Activated naive CD8-positive, alpha-beta T cell treated with anti-CD3 and anti-CD28 coated beads, Interleukin-2, amount 50 U/mL, for 16 hours (primary cell): ENCODE measurements around the gene LGR6.
"Not testable (repeated sequence)": the region's sequence is repeated elsewhere in the genome, so short reads cannot be mapped to it uniquely, and the experiment has no call there.

Experiments used
- DNase-seq: peaks from one replicate; pipeline ENCODE4 v3.0.0-alpha.2; 2020; ENCODE audit warnings: low read depth, low spot score

LGR6 gene

DNA sequence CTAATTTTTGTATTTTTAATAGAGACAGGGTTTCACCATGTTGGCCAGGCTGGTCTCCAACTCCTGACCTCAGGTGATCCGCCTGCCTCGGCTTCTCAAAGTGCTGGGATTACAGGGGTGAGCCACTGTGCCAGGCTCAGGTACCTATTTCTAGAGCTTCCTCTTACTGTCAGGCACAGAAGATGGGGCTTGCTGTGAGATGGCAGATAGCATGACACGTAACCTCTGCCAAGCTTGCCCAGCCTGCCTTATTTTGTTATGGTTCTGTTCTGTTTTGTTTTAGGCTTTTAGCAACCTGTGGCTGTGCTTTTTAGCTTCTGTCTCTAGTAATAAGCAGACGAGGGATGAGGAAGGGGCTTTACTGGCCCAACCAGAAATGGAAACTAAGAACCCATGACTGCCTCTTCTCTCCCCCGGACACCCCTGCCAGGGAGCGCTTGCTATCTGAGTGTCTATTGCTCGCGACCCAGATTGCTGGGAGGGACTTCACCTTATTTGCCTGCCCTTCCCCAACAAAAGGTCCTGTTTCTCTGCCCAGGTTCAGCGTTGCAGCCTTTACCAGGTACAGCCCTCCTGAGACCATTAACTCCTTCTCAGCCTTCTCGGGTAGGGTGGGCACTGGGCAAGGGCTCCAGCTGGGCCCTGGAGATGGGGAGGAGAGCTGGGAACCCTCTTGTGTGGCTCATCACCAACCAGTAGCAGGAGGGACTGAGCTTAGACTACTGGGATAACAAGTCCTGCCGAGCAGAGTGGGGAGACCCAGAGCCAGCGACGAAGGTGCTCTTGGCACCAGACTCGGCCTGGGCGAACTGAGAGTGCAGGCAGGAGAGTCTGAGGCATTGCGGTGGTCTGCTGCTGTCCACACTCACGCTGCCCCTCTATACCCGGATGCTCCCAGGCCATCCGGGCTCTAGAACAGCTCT lies 13.5 kb upstream of the LGR6 start:
- DNase-seq, result no peak

DNA sequence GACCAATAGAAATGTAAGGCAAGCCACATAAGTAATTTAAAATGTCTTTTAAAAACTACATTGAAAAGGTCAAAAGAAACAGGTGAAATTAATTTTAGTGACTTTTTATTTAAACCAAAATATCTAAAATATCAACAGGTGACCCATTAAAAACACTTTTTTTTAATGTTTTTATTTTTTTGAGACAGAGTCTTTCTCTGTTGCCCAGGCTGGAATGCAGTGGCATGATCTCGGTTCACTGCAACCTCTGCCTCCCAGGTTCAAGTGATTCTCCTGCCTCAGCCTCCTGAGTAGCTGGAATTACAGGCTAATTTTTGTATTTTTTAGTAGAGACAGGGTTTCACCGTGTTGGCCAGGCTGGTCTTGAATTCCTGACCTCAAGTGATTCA lies 12.9 kb upstream of the LGR6 start:
- DNase-seq, result not testable (repeated sequence)

DNA sequence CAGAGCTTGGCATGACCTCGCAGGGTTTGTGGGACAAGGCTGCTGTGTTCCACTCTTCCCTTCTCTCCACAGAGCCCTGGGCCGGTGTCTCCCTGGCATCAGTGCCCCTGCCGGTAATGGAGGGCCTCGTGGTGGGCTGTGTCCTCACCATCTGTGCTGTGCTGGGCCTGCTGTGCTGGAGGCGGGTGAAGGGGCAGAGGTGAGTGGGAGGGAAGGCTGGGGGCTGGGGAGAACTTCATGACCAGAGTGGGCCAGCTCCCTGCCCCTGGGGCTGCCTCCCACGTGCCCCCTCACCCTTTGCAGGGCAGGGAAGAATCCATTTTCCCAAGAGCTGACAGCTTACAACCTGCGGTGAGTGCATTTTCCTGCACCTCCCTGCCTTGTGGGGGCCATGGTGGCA lies 12.0 kb upstream of the LGR6 start:
- DNase-seq, result no peak

DNA sequence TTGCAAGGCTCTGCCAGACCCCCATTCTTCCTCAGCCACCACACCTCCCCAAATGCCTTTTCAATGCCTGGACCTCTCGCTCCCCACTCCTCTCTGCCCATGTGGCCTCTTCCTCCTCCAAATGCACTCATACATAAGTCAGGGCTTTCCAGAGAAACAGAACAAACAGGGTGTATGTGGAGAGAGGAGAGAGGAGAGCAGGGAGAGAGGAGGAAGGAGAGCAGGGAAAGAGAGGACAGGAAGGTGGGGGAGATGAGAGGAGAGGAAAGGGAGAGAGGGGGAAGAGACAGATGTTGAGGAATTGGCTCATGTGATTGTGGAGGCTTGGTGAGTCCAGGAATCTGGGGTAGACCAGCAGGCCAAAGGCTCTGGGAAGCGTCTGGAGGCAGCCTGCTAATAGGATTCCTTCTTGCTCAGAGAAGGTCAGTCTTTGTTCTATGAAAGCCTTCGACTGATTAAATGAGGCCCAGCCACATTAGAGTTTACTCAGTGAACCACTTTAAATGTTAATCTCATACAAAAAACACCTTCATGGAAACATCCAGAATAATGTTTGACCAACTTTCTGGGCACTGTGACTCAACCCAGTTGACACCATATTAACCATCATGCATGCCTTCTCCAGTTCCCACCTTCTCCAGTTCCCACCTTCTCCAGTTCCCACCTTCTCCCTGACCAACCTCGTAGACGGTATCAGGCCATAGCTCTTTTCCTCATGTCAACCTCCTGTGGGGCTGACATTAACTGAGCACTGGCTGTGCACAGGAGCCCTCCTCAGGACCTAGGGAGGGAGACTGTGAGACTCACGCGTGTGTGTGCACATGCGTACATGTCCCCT lies 11.3 kb upstream of the LGR6 start:
- no peak for DNase-seq

DNA sequence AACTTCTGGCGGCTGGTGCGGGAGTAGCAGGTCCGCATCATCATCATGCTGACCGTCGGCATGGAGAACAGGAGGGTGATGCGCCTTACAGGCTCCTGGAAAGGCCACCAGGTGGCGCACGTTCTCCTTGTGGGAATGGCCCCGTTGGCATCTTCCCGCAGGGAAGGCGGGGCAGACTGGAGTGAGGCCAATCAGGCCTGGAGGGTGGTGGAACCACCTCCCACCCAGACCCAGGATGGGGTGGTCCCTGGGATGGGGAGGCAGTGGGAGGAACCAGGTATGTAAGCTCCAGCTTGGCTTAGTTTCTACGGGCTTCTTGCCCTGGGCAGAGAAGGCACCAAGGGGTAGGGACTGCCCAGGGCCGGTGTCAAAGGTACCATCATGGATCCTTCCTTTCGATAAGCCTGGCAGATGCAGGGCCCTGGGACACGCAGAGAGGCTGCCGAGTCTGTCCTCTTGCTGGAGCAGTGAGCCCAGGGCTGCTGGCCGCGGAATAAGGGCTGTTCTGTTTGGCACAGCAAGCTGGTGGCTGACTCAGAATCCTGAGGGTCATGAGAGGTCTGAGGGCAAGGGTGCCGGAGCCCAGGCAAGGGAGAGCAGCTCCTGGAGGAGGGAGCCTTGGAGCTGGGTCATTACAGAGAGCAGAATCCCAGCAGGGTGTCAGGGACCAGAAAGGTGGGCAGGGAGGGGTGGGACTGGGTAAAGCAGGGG lies 8.7 kb upstream of the LGR6 start:
- DNase-seq, result peak; percentile 26

DNA sequence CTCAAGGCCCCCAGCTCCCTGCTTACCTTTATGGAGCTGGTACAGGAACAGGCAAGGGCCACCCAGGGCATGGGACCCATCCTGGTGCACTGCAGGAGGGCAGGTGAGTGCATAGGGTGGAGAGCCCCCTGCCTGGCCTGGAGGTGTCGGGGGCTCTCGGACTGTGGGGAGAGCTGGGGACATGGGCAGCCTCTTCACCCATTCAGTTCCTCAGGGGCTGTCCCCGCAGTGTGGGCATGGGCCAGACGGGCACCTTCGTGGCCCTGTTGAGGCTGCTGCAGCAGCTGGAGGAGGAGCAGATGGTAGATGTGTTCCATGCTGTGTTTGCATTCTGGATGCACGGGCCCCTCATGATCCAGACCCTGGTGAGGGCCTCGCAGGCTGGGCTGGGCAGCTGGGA lies 7.3 kb upstream of the LGR6 start:
- DNase-seq, result no peak

DNA sequence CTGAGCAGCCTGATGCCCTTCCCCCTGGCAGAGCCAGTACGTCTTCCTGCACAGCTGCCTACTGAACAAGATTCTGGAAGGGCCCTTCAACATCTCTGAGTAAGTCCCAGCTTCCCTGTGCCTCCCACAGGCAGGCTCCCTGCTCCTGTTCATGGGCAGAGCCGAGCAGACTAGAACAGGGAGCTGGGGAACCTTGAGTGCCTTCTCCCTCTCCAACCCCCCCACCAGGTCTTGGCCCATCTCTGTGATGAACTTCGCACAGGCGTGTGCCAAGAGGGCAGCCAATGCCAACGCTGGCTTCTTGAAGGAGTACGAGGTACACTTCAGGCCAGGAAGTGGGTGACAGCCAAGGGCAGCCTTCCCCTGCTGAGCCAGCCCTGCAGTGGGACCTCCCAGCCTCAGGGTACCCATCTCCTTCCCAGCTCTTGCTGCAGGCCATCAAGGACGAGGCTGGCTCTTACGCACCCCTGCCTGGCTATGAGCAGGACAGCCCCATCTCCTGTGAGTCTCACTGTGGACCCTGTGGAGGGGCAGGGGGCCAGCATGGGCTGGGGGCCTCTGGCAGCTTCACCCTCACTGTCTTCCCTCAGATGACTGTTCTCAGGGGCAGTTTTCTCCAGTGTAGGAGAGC lies 6.4 kb upstream of the LGR6 start:
- DNase-seq, result no peak

DNA sequence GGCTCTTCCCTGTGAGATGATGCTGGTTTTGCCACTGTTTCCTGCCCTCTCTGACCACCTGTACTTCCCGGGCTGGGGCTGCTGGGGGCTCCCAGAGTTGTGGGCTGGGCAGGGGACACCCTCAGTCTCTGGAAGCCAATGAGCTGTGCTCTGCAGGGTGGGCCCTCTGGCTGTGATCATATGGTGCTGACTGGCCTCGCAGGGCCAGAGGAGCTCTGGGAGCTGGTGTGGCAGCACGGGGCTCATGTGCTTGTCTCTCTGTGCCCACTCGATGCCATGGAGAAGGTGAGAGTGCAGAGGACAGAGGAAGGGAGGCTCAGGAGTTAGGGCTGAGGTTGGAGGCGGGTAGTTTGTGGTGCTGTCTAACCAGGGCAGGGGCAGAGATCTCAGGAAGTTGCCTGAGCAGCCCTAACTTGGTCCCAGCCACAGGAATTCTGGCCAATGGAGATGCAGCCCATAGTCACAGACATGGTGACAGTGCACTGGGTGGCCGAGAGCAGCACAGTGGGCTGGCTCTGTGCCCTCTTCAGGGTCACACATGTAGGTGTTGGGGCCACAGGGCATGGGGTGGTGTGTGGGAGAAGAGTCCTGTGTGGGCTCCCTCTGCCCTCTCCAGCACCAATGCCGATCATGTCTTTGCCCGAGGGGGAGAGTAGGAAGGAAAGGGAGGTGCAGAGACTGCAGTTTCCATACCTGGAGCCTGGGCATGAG lies 5.7 kb upstream of the LGR6 start:
- no peak for DNase-seq

DNA sequence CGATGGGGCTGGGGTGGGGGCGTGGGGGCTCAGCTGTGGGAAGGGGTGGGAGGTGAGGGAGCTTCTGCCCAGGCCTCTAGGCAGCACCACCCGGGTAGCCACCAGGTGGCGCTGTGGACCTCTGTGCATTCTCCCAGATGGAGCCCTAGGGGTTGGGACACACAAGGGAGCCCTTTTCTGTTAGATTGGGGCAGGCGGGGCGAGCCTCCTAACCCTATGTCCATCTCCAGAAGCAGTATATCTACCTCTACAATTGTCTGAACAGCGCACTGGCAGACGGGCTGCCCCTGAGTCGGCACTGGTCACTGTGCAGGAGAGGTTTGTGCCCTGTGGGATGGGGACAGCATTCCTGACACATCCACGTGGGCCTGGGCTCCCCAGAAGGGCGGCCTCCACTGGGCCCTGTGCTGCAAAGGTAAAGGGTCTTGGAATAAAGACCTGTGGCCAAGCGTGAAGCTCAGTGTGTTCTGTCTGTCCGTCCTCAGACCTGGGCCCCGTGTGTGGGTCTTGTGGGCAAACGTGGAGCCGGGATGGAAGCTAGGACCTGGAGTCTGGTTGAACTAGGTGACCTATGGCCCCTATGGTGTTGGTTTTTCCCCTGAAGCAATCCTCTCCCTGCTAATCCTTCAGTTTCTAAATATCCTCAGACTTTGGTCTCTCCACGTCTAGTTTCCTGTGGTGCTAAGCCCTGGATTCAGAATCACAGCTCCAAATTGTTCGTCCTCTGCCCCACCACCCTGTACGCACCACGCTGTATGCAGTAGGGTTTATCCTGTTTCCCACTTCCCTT lies 4.4 kb upstream of the LGR6 start:
- DNase-seq, result peak; percentile 59

DNA sequence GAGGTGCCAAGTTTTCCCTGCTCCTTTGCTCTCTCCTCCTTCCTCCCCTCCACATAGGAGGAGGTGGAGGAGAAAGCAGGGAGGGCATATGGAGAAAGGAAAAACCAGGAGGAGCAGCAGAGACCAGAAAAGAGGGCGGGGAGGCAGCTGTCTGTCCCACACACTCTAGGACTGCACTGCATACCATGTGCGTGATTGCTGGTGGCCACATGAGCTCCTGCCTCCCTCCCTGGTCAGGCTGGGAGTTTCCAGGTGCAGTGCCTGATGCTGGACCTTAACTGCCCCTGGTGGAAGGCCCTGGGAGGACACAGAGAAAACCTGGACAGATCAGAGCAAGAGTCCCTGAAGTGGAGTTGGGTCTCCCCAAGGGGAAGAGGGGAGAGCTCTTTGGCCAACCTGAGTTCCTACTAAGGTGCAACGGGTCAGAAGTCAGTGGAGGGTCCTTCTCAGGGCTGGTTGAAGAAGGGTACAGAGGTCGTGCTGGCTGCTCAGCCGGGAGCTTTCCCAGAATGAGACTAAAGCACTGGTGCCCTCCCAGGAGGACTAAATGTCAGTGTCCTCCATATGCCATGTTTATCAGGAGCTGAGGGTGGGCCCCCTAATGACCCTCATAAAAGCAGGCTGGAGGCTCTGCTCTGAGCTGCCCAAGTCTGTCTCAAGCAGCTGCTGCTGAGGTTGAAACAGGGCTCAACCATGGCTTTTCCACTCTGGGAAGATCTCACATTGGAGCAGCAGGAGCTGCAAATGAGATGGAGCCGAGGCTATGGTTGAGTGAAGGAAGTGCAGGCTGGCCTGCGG lies 3.5 kb upstream of the LGR6 start:
- DNase-seq, result no peak

DNA sequence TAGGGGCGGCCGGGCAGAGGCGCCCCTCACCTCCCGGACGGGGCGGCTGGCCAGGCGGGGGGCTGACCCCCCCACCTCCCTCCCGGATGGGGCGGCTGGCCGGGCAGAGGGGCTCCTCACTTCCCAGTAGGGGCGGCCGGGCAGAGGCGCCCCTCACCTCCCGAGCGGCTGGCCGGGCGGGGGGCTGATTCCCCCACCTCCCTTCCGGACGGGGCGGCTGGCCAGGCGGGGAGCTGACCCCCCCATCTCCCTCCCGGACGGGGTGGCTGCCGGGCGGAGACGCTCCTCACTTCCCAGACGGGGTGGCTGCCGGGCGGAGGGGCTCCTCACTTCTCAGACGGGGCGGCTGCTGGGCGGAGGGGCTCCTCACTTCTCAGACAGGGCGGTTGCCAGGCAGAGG lies 2.2 kb upstream of the LGR6 start:
- DNase-seq, result not testable (repeated sequence)

DNA sequence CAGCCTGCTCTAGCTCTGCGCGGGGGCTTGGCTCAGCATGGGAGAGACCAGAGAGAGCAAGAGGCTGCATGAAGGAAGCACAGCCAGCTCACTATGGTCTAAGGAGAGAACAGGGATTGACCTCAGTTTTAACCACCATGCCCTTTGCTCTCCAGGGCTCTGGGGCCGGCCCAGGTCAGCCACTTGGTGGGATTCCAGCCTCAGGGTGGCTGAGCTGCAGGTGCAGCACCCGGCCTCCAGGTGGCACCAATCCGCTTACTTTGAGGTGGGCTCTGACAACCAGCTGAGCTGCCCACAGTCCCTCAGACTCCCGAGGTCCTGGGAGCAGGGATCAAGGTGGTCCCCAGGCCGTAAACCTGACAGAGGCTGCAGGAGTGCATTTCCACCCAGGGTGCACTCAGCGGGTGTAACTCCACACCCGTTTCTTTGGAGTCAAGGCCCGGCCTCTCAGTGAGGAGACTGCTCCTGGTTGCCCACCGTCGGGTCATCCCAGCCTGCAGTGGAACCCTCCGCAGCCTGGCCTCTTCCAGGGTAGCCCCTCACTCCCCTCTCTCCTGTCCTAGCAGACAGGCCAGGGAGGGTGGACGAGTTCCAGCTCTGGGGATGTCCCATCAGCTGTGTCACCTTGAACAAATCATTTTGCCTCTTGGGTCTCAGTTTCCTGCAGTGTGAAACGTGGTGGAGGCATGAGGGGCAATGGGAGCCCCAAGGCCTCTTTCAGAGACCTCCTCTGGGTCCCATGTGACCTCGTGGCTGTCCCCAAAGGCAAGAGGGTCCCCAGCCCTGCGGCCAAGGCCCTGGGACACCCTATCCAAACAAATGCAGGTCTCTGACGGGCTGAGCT lies 607 bp upstream of the LGR6 start:
- peak; percentile 22 for DNase-seq

DNA sequence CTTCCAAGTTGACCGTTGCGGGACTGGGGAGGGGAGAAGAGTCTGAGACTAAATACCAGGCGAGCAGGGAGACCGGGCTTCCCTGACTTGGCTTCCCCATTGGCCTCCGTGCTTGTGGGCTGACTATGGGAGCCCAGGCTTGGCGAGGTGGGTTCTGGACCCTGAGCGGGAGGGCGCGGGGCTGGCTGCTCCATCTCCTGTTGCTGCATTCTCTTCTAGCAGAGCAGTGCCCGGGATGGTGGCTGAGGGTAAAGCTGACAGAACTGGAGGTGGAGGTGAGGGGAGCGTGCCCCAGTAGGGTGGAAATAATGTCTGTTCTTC lies 689 bp downstream of the LGR6 start:
- DNase-seq, result no peak

DNA sequence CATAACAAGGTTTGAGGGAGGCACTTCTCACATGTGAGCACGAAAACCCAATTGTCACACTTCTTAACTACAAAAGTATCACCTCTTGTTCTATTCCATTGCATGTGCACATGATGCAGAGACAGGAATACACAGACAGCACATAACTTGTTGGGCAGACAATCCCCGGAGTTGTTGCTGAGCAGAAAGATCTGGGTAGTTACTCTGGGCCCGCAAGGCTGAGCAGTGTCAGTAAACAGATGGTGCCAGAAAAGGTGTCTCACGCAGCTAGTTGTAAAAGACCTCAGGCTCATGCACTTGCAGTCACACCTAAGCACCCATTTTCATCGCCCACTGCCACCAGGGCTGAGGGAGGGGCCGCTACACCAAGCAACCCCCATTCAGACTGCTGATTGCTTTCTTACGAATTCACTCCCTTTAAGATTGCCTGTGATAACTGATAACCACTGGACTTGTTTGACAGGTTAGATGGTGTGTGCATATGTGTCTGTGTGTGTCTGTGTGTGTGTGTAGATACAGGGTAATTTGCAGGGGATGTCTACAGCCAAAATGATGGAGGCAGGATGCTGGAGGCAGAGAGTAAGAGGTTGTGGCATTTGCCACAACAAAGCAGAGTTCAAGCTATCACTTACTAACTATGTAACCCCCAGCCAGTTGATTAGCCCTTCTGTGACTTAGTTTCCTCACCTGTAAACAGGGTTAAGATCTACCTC lies 4.2 kb downstream of the LGR6 start:
- no peak for DNase-seq

DNA sequence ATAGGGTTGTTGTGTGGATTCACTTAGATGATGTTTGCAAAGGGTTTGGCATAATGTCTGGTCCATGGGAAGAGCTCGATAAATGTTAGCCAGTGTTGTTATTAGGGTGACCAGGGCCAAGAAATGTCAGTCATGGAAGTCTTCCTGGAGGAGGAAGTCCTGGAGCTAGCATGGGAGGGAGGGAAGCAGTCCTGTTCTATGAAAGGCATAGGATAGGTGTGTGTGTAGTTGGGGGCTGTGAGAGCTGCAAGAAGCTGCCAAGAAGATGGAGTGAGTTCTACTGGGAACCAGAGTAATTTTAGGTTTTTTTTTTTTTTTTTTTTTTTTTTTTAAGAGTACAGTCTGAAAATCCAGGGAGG lies 4.7 kb downstream of the LGR6 start:
- DNase-seq, result no peak

DNA sequence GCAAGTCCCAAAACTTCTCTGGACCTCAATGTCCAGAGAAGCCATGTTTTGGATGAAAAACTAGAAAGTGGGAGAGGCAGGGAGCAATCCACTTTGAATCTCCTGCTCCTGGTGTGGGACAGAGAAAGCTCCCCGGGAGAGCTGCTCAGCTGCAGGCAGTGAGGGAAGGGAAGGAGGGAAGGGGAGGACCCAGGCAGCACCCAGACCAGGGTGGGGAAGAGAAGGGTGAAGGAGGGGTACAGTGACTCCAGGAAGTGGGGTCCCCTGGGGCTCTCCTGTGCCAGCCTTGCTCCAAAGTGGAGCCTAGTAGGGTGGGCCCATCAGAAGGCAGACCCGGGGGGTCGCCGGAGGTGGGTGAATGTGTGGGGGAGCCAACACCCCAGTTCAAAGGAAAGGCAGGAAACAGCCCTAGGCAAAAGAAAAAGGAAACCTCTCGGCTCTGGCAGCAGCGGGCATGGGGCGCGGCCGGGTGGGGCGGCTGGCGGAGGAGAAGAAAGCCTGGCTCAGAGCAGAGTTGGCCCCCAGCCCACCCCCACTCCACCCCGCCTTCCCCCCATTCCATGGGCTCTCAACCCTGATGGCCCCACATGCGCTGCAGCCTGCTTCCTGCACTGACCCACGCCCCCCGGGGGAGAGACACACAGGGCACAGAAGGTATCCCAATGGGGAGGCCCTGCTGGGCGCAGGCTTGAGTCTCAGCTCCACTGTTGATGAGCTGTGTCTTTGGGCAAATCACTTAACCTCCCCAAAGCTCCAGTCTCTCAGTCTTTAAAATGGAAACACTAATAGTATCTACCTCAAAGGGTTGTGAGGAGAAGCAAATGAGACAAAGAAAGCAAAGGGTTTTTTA lies 5.7 kb downstream of the LGR6 start:
- no peak for DNase-seq

DNA sequence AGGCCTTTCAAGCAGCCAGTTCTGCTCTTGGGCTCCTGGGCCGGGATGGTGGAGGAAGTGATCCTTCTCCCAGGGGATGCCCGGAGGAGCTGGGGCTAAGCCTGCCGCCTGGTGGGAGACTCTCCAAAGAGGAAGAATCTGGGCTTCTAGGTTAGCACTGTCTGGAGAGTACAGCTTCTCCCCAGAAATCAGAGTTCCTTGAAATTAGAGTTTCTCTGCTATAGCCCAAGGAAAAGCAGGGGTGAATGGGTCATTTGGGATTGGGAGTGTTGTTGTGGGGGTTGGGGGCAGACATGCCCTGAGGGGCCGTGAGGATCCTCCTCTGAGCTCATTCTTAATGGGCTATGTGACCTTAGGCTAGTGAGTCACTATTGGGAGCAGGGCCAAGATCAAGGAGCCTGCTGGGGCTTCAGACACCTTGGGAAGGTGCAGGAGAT lies 6.5 kb downstream of the LGR6 start:
- no peak for DNase-seq
